Natural killer cell (primary cell): ENCODE data around the gene USP14. TPM values are rescaled to one million over a fixed set of nuclear protein-coding genes. Genes with fewer than 3 reads are reported as not detected.

Experiments
- ATAC-seq, 3 donors: fragments of 150-1000 bp in 2 of 3; fragments of 200-7000 bp in 1 of 3; cut with Tn5 transposase; 1 replicate in 1 of 3; 2 replicates in 2 of 3; pipeline ENCODE4 v1.10.0; 2021; ENCODE audit warnings: mild to moderate bottlenecking in 2 of 3, moderate library complexity in 2 of 3
- DNase-seq, 2 donors: peaks; one replicate each; pipeline versions ENCODE4 v3.0.0 to v3.0.0-alpha.2; 2013 to 2021; ENCODE audit warnings: mixed read lengths in 1 of 2
- H3K27ac ChIP-seq: one replicate; pipeline ENCODE4 v1.5.1; 2013; ENCODE audit warnings: mild to moderate bottlenecking, low read length
- H3K27me3 ChIP-seq: one replicate; pipeline ENCODE4 v1.6.1; 2013; ENCODE audit warnings: low read length; ENCODE audit not compliant: control insufficient read depth, insufficient read depth
- H3K36me3 ChIP-seq: one replicate; pipeline ENCODE4 v1.6.1; 2013; ENCODE audit warnings: low read length; ENCODE audit not compliant: control insufficient read depth, insufficient read depth
- H3K4me1 ChIP-seq: one replicate; pipeline ENCODE4 v1.6.1; 2013; ENCODE audit warnings: low read length; ENCODE audit not compliant: control insufficient read depth, insufficient read depth
- H3K4me3 ChIP-seq: one replicate; pipeline ENCODE4 v1.5.1; 2013; ENCODE audit warnings: low read length
- H3K9me3 ChIP-seq: one replicate; pipeline ENCODE4 v1.6.1; 2013; ENCODE audit warnings: low read length; ENCODE audit not compliant: control insufficient read depth, insufficient read depth
- H3K27ac Mint-ChIP-seq, 2 donors: one replicate each; pipeline ENCODE4 v1.8.0; 2022; ENCODE audit warnings: mild to moderate bottlenecking in 2 of 2, mixed read lengths in 2 of 2, moderate library complexity in 1 of 2
- H3K27me3 Mint-ChIP-seq, 2 donors: one replicate each; pipeline ENCODE4 v1.8.0; 2022; ENCODE audit warnings: low read depth in 2 of 2, mixed read lengths in 2 of 2
- H3K36me3 Mint-ChIP-seq: one replicate; pipeline ENCODE4 v1.8.0; 2022; ENCODE audit warnings: mixed read lengths
- H3K4me1 Mint-ChIP-seq, 2 donors: one replicate each; pipeline ENCODE4 v1.8.0; 2022; ENCODE audit warnings: mixed read lengths in 2 of 2
- H3K4me3 Mint-ChIP-seq: one replicate; pipeline ENCODE4 v1.8.0; 2022; ENCODE audit warnings: mild to moderate bottlenecking, moderate library complexity, mixed read lengths
- H3K9me3 Mint-ChIP-seq, 2 donors: one replicate each; pipeline ENCODE4 v1.8.0; 2022; ENCODE audit warnings: mixed read lengths in 2 of 2
- CTCF ChIP-seq: fragments of 200-600 bp; IDR thresholded peaks from one replicate; pipeline ENCODE4 v1.8.0; 2022; ENCODE audit warnings: antibody characterized with exemption
- WGBS: methylation state at CpG from one replicate; pipeline ENCODE4 v1.1.7; 2013; ENCODE audit warnings: missing lambda C conversion rate; ENCODE audit not compliant: insufficient coverage; 5-methylcytosine and 5-hydroxymethylcytosine counted together
- intact Hi-C: fragments of 100-400 bp; cut with micrococcal nuclease; formaldehyde crosslinking; loops from one replicate; pipeline ENCODE4 v1.14.2; 2022
- total RNA-seq, 4 donors: library from RNA; stranded (reverse); fragments of 120-200 nt in 1 of 4; gene quantifications; one replicate each; pipeline versions ENCODE4 v1.2.3 to v1.2.4, GENCODE V29; 2013 to 2022

Gene USP14
- total RNA-seq, 3 donors from 2014 or later (not counting 1 experiment from before 2014, with no cell fraction given), result 48.4 to 56.8 (median 50.8) TPM

- H3K27me3 Mint-ChIP-seq, result no peaks in the 10 kb centered on the region
- H3K4me3 Mint-ChIP-seq, result no peak overlapping the region
- H3K4me1 Mint-ChIP-seq, result peaks cover 6 to 7% of the 10 kb centered on the region in 2 donors
- no peak overlapping the region for H3K27ac Mint-ChIP-seq
- no peaks in the 10 kb centered on the region for H3K27me3 ChIP-seq
- H3K36me3 ChIP-seq, result peaks cover 79% of the 10 kb centered on the region
- peaks cover 28% of the 10 kb centered on the region for H3K36me3 Mint-ChIP-seq
- intact Hi-C loops, result no loop called here
- no peak overlapping the region for H3K27ac ChIP-seq
- ATAC-seq, result no peak
- 98% methylated on average over 5 of the region's 5 CpGs for WGBS
- H3K4me3 ChIP-seq, result no peak overlapping the region
- no peaks in the 10 kb centered on the region for H3K4me1 ChIP-seq
- DNase-seq, result no peak
- no peaks in the 10 kb centered on the region for H3K9me3 Mint-ChIP-seq
- TF ChIP-seq CTCF, result no peak
- H3K9me3 ChIP-seq, result no peaks in the 10 kb centered on the region
Observed at GRCh38 chr18:215448-216010, 57.2 kb downstream of the USP14 start.

DNA sequence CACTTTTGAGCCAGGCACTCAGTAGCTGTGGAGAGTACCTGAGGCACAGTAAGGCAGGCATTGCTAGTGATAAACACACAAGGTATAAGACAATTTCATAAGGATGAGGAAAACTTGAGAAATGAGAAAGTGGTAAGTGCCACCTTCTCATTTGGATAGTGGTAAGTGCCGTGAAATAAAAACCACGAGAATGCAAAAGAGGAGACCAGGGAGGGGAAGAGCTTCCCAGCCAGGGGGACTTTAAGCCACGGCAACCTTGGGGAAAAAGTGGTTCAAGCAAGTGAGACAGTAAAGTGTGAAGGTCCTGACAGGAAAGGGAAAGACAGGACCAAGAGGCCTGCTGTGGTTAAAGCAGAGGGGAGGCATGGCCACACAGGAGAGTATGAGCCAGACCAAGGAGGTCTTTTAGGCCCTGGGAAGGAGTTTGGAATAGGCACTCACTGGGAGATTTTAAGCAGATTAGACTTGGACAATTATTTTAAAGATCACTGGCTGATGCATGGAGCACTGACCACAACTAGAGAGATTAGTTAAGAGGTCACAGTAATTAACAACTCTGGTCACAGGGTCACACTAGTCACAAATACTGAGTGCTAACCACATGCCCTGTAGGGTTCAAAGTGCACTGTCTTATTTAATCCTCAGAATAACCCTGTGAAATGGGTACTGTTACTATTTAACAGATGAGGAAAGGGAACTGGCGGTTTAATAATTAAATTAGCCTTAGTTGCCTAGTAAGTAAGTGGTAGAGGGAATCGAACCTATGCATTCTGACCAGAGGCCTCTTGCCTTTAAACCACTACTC, 59.4 kb downstream of the USP14 start:
- ATAC-seq (peak in 1 of 3 donors; percentile 32), DNase-seq (no peak)
- Mint-ChIP-seq H3K9me3 (no peaks in the 10 kb centered on the region), H3K27me3 (no peaks in the 10 kb centered on the region), H3K4me1 (peaks cover 6 to 7% of the 10 kb centered on the region in 2 donors), H3K27ac (peak overlapping the region; percentile 64 to 73), H3K36me3 (peaks cover 21% of the 10 kb centered on the region), H3K4me3 (no peak overlapping the region)
- H3K4me1 ChIP-seq, result no peaks in the 10 kb centered on the region
- no peaks in the 10 kb centered on the region for H3K27me3 ChIP-seq
- WGBS, result 62% methylated on average over 3 of the region's 5 CpGs
- TF ChIP-seq CTCF, result no peak
- no peaks in the 10 kb centered on the region for H3K9me3 ChIP-seq
- intact Hi-C loops, result no loop called here
- no peak overlapping the region for H3K4me3 ChIP-seq
- H3K27ac ChIP-seq, result no peak overlapping the region
- peaks cover 69% of the 10 kb centered on the region for H3K36me3 ChIP-seq

DNA sequence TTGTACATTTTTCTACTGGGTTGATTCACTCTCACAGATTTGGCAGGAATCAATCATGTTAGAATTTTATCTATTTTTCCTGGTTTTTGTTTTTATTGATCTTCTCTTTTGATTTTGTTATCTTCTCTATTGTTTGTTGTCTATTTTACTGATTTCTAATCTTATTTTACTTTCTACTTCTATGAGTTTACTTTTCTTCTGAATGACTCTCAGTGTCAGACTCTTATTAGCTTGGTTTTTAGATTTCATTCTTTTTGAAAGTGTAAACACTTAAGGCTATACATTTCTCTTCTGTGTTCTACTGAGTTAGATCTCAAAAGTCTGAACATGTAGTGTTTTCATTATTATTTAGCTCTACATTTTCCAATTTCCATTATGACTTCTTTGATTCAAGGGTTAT, 62.4 kb downstream of the USP14 start:
- H3K4me3 Mint-ChIP-seq, result no peak overlapping the region
- ATAC-seq (no peak), DNase-seq (no peak)
- Histone ChIP-seq H3K27me3 (no peaks in the 10 kb centered on the region), H3K9me3 (no peaks in the 10 kb centered on the region), H3K4me1 (no peaks in the 10 kb centered on the region), H3K27ac (no peak overlapping the region), H3K36me3 (peaks cover 62% of the 10 kb centered on the region), H3K4me3 (no peak overlapping the region)
- no peaks in the 10 kb centered on the region for H3K27me3 Mint-ChIP-seq
- H3K9me3 Mint-ChIP-seq, result no peaks in the 10 kb centered on the region
- peaks cover 6 to 7% of the 10 kb centered on the region in 2 donors for H3K4me1 Mint-ChIP-seq
- peak overlapping the region in 1 of 2 donors; percentile 17 for H3K27ac Mint-ChIP-seq
- H3K36me3 Mint-ChIP-seq, result peaks cover 14% of the 10 kb centered on the region
- no peak for TF ChIP-seq CTCF
- intact Hi-C loops, result no loop called here
